NB4 (cell line): ENCODE measurements around the gene MALRD1.

Experiments
- POLR2A ChIP-seq: IDR thresholded peaks from 2 replicates; pipeline ENCODE4 v1.6.1; 2011; ENCODE audit warnings: mild to moderate bottlenecking; ENCODE audit not compliant: insufficient read length; ENCODE audit errors: extremely low read depth
- TF ChIP-seq, protein P1 (sequence below): IDR thresholded peaks from 2 replicates; pipeline ENCODE4 v1.6.1; 2011; ENCODE audit warnings: low read depth, low read length
- TF ChIP-seq, protein P2 (sequence below): IDR thresholded peaks from one replicate; pipeline ENCODE4 v1.5.1; 2012; ENCODE audit warnings: low read depth, low read length

DNA sequence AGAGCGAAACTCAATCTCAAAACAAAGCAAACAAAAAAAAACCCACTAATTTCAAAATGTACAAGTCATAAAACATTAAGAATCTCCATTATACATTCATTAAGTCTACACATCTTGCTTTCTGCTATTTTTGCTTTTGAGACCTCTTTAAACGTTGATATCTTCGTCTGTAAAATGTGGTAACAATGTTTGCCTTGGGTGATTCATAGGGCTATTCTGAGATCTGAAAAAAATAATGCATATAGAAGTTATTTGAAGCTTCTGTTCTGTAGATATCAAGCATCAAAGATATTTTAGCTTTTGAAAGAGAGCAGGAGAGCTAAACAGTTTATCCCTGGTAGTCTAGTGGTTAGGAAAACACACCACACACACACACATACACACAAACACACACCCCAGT lies 609.5 kb downstream of the MALRD1 start:
- no peak for TF ChIP-seq POLR2A
- TF ChIP-seq, protein P1, sequence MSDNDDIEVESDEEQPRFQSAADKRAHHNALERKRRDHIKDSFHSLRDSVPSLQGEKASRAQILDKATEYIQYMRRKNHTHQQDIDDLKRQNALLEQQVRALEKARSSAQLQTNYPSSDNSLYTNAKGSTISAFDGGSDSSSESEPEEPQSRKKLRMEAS, result no peak
- TF ChIP-seq, protein P2, sequence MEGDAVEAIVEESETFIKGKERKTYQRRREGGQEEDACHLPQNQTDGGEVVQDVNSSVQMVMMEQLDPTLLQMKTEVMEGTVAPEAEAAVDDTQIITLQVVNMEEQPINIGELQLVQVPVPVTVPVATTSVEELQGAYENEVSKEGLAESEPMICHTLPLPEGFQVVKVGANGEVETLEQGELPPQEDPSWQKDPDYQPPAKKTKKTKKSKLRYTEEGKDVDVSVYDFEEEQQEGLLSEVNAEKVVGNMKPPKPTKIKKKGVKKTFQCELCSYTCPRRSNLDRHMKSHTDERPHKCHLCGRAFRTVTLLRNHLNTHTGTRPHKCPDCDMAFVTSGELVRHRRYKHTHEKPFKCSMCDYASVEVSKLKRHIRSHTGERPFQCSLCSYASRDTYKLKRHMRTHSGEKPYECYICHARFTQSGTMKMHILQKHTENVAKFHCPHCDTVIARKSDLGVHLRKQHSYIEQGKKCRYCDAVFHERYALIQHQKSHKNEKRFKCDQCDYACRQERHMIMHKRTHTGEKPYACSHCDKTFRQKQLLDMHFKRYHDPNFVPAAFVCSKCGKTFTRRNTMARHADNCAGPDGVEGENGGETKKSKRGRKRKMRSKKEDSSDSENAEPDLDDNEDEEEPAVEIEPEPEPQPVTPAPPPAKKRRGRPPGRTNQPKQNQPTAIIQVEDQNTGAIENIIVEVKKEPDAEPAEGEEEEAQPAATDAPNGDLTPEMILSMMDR, result no peak
